A673 (cell line): ENCODE data around the gene HIVEP1. TPM values are rescaled to one million over a fixed set of nuclear protein-coding genes. Genes with fewer than 3 reads are reported as not detected.

ENCODE experiments used
- BruUV-seq: library from RNA; stranded (reverse); fragments of 400-500 nt; replicated peaks from 2 replicates; lab custom pipeline; 2021; lab: Mats Ljungman, UMichigan
- CTCF ChIA-PET: fragments of 300-600 bp; sonication (Branson Sonifier 250); formaldehyde crosslinking; loops from one replicate; lab custom pipeline; 2022; ENCODE audit warnings: antibody characterized with exemption; lab: Charles Lee
- POLR2A ChIA-PET: fragments of 300-600 bp; sonication (Branson Sonifier 250); formaldehyde crosslinking; loops from one replicate; lab custom pipeline; 2022; ENCODE audit warnings: antibody characterized with exemption; ENCODE audit not compliant: low non-redundant PET; lab: Charles Lee
- DNase-seq: peaks from one replicate; pipeline ENCODE4 v3.0.0-alpha.2; 2015; ENCODE audit warnings: low spot score
- H3K27ac ChIP-seq: fragments of 200-600 bp; sonication (generic); 2 replicates; pipeline ENCODE4 v1.5.1; 2016; ENCODE audit warnings: mixed run types, low read depth, mild to moderate bottlenecking, mixed read lengths, antibody characterized with exemption, low read length; ENCODE audit not compliant: poor library complexity, severe bottlenecking
- H3K27me3 ChIP-seq: fragments of 200-600 bp; sonication (generic); replicated peaks from 2 replicates; pipeline ENCODE4 v1.6.1; 2017; ENCODE audit warnings: mixed run types, low read depth, mild to moderate bottlenecking, mixed read lengths, antibody characterized with exemption, low read length; ENCODE audit not compliant: insufficient read depth, poor library complexity
- H3K36me3 ChIP-seq: fragments of 200-600 bp; sonication (generic); 2 replicates; pipeline ENCODE4 v1.6.1; 2016; ENCODE audit warnings: mixed run types, mild to moderate bottlenecking, mixed read lengths, antibody characterized with exemption, low read length; ENCODE audit not compliant: insufficient read depth, poor library complexity, severe bottlenecking
- H3K4me1 ChIP-seq: fragments of 200-600 bp; sonication (generic); 2 replicates; pipeline ENCODE4 v1.6.1; 2017; ENCODE audit warnings: mixed run types, mild to moderate bottlenecking, mixed read lengths, antibody characterized with exemption, low read length; ENCODE audit not compliant: insufficient read depth, poor library complexity, severe bottlenecking
- H3K4me3 ChIP-seq: fragments of 200-600 bp; sonication (generic); 2 replicates; pipeline ENCODE4 v1.5.1; 2016; ENCODE audit warnings: low read depth, mixed run types, mild to moderate bottlenecking, mixed read lengths, low read length; ENCODE audit not compliant: poor library complexity, severe bottlenecking
- H3K9me3 ChIP-seq: fragments of 200-600 bp; sonication (generic); 2 replicates; pipeline ENCODE4 v1.6.1; 2016; ENCODE audit warnings: mixed run types, low read depth, mild to moderate bottlenecking, mixed read lengths, antibody characterized with exemption, low read length; ENCODE audit not compliant: poor library complexity, severe bottlenecking
- CTCF ChIP-seq: fragments of 300-800, 200-600 bp; sonication (generic); conservative IDR thresholded peaks from 2 replicates; pipeline ENCODE4 v1.5.1; 2017; ENCODE audit warnings: low read depth, mild to moderate bottlenecking, antibody characterized with exemption, low read length, moderate library complexity, mixed read lengths
- EZH2 ChIP-seq: fragments of 200-600 bp; sonication (generic); IDR thresholded peaks from 2 replicates; pipeline ENCODE4 v1.6.1; 2017; ENCODE audit warnings: borderline replicate concordance, low read depth, mild to moderate bottlenecking, mixed read lengths, antibody characterized with exemption, low read length; ENCODE audit not compliant: poor library complexity, severe bottlenecking
- intact Hi-C: fragments of 100-400 bp; cut with micrococcal nuclease; formaldehyde crosslinking; loops from one replicate; pipeline ENCODE4 v1.10.0; 2022; ENCODE audit not compliant: unreplicated experiment
- total RNA-seq: library from RNA; stranded (reverse); gene quantifications from 2 replicates; pipeline ENCODE4 v1.2.3, GENCODE V29; 2021

HIVEP1 gene
- total RNA-seq, 1 experiment from 2014 or later, result 21.5 TPM

GRCh38 chr6:12158686-12159415 lies 146.7 kb downstream of the HIVEP1 start:
- Histone ChIP-seq H3K4me3 (no peak overlapping the region), H3K4me1 (no peaks in the 10 kb centered on the region), H3K27ac (no peak overlapping the region), H3K36me3 (peaks cover 5% of the 10 kb centered on the region), H3K9me3 (no peaks in the 10 kb centered on the region), H3K27me3 (no peaks in the 10 kb centered on the region)
- TF ChIP-seq EZH2, result no peak
- 0 out of 2 replicates have a peak, but pooled peaks have one; percentile 23 for TF ChIP-seq CTCF
- intact Hi-C loops, result no loop called here
- no TSS peak for BruUV-seq
- DNase-seq, result no peak
- POLR2A ChIA-PET, result no interaction called here
- CTCF ChIA-PET, result no interaction called here

DNA sequence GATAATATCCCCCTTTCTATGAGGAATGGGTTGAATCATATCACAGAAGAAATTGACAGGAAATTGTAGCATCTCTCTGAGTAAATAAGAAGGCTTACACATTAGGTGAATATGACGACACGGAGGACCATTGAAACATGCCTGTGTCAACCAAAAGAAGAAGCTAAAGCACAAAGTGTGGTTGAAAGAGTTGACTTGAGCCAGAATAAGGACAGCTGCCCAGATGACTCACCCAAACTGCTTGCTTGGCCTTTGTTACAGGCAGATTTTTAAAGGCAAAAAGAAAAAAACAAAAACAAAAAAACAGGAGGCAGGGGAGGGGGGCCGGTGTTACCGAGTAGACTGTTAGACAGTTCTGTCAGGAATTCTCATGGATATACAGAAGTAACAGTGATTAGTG lies 148.2 kb downstream of the HIVEP1 start:
- no TSS peak for BruUV-seq
- TF ChIP-seq EZH2 (no peak), CTCF (no peak)
- H3K4me1 ChIP-seq, result no peaks in the 10 kb centered on the region
- H3K27ac ChIP-seq, result no peak overlapping the region
- POLR2A ChIA-PET, result no interaction called here
- intact Hi-C loops, result no loop called here
- no peak overlapping the region for H3K4me3 ChIP-seq
- H3K27me3 ChIP-seq, result no peaks in the 10 kb centered on the region
- H3K36me3 ChIP-seq, result peaks cover 5% of the 10 kb centered on the region
- DNase-seq, result no peak
- no peaks in the 10 kb centered on the region for H3K9me3 ChIP-seq
- CTCF ChIA-PET, result no interaction called here

DNA sequence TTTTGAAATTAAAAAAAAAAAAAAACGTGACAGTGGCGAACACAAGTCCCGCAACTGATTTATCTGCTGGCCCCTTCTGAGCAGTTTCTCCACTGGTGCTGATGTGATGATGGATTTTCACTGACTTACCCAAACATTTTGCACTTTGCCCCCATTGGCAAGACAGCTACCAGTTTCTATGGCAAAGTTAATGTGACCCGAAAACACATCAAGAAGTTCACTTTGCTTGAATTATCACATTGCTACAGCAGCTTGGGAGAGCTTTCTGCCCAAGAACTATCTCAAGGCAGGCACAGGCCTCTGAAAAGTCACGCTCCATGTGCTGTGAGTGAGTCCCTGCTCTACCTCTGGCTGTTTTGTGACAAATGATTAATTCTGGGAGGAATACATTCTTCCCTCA lies 150.1 kb downstream of the HIVEP1 start:
- Histone ChIP-seq H3K36me3 (peaks cover 5% of the 10 kb centered on the region), H3K27me3 (no peaks in the 10 kb centered on the region), H3K4me3 (no peak overlapping the region), H3K9me3 (no peaks in the 10 kb centered on the region), H3K27ac (no peak overlapping the region), H3K4me1 (no peaks in the 10 kb centered on the region)
- POLR2A ChIA-PET, result no interaction called here
- CTCF ChIA-PET, result no interaction called here
- no peak for DNase-seq
- intact Hi-C loops, result no loop called here
- no peak for TF ChIP-seq CTCF
- no TSS peak for BruUV-seq
